ENCODE data around the gene COX19.
"Not testable (repeated sequence)": the region's sequence is repeated elsewhere in the genome, so short reads cannot be mapped to it uniquely, and the experiment has no call there.

The COX19 gene

DNA sequence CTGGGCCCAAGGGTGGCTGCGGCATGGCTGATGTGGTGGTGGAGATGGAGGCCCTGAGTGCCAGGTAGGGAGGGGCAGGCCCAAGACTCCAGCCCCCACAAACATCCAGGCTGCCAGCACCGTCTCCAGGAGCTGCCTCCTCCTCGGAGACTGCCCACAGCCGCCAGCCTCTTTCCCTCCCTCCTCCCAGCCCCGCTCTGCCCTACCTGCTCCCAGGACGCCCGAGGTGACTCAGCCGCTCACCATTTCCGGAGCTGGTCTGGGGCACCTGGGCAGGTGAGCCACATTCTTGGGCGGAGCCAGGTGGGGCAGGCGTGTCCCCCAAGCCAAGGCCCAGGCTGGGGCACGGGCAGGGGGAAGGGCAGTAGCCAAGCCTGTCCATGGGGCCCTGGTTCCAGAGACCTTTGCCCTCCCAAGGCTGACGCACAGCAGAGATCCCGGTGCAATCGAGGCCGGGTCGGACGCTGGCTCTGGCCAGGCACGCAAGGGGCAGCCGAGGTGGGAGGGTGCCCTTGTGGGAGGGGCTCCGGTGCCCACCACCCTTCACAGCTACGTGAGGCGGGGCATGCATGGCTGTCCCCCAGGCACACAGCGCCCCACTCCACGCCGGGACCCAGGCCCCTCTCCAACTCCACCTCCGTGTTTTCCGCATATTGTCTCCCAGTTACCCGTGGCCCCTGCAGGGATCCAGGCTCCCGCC lies 29.6 kb downstream of the COX19 start:
- no peak overlapping the region for H3K4me3 ChIP-seq (ENCODE audit: low read depth, low read length)
- no peak for TF ChIP-seq CTCF (IDR thresholded peaks at IDR 0.05; ENCODE audit: low read depth, low read length, missing control alignments)

GRCh38 chr7:945147-945555 lies 30.2 kb downstream of the COX19 start:
- no peak overlapping the region for H3K4me3 ChIP-seq (ENCODE audit: low read depth, low read length)
- no peak for TF ChIP-seq CTCF (IDR thresholded peaks at IDR 0.05; ENCODE audit: low read depth, low read length, missing control alignments)
- DNase-seq (ENCODE audit: low read depth) = no peak
- in situ Hi-C loops (cut with HindIII; ENCODE audit: low sequenced_read_pairs) = no loop called here

More for the DNA sequence above, 29.6 kb downstream of the COX19 start:
- in situ Hi-C loops (cut with HindIII; ENCODE audit: low sequenced_read_pairs) = no loop called here
- DNase-seq (ENCODE audit: low read depth) = no peak

- in situ Hi-C loops (cut with HindIII; ENCODE audit: low sequenced_read_pairs) = no loop called here
- H3K4me3 ChIP-seq (ENCODE audit: low read depth, low read length) = no peak overlapping the region
- TF ChIP-seq CTCF (IDR thresholded peaks at IDR 0.05; ENCODE audit: low read depth, low read length, missing control alignments) = no peak
- DNase-seq (ENCODE audit: low read depth) = no peak
Measured at GRCh38 chr7:944744-945143, 30.6 kb downstream of the COX19 start.

DNA sequence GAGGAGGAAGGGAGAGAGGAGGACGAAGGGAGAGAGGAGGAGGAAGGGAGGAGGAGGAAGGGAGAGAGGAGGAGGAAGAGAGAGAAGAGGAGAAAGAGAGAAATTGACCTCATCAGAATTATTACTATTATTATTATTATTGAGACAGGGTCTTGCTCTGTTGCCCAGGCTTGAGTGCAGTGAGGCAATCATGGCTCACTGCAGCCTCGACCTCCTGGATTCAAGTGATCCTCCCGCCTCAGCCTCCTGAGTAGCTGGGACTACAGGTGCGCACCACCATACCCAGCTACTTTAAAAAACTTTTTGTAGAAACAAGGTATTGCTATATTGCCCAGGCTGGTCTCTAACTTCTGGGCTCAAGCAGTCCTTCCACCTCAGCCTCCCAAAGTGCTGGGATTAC lies 31.6 kb downstream of the COX19 start:
- DNase-seq (ENCODE audit: low read depth); H3K4me3 ChIP-seq (ENCODE audit: low read depth, low read length); in situ Hi-C loops (cut with HindIII; ENCODE audit: low sequenced_read_pairs): not testable (repeated sequence)

GRCh38 chr7:940599-941408 lies 34.5 kb downstream of the COX19 start:
- TF ChIP-seq CTCF (IDR thresholded peaks at IDR 0.05; ENCODE audit: low read depth, low read length, missing control alignments) = no peak
- no peak overlapping the region for H3K4me3 ChIP-seq (ENCODE audit: low read depth, low read length)
- in situ Hi-C loops (cut with HindIII; ENCODE audit: low sequenced_read_pairs) = no loop called here
- no peak for DNase-seq (ENCODE audit: low read depth)

GRCh38 chr7:939843-940242 lies 35.5 kb downstream of the COX19 start:
- in situ Hi-C loops (cut with HindIII; ENCODE audit: low sequenced_read_pairs) = no loop called here
- no peak for DNase-seq (ENCODE audit: low read depth)
- no peak overlapping the region for H3K4me3 ChIP-seq (ENCODE audit: low read depth, low read length)
- no peak for TF ChIP-seq CTCF (IDR thresholded peaks at IDR 0.05; ENCODE audit: low read depth, low read length, missing control alignments)
